Right lobe of liver (tissue), 6 donors: Measurements from ENCODE around the gene CRAMP1. TPM values are rescaled to one million over a fixed set of nuclear protein-coding genes. Genes with fewer than 3 reads are reported as not detected.

ENCODE experiments used
- ATAC-seq, 4 donors: fragments of 200-7000 bp; cut with Tn5 transposase; one replicate each; pipeline ENCODE4 v1.9.1; 2020; ENCODE audit warnings: mild to moderate bottlenecking in 4 of 4, moderate library complexity in 4 of 4
- DNase-seq, 3 donors: peaks; one replicate each; pipeline ENCODE4 v3.0.0-alpha.2; 2020
- H3K27ac ChIP-seq, 3 donors: fragments of 200-600 bp; one replicate each; pipeline ENCODE4 v1.8.0; 2022
- H3K27me3 ChIP-seq, 2 donors: fragments of 200-600 bp; one replicate each; pipeline ENCODE4 v1.8.0; 2022
- H3K36me3 ChIP-seq, 4 donors: fragments of 200-600 bp; sonication (generic) in 1 of 4; one replicate each; pipeline versions ENCODE4 v1.5.1 to v1.8.0; 2017 to 2022; ENCODE audit warnings: control low read depth in 1 of 4
- H3K4me1 ChIP-seq, 4 donors: fragments of 200-600 bp; sonication (generic) in 1 of 4; one replicate each; pipeline versions ENCODE4 v1.5.1 to v1.8.0; 2017 to 2022; ENCODE audit warnings: control low read depth in 1 of 4
- H3K4me3 ChIP-seq, 3 donors: fragments of 200-600 bp; one replicate each; pipeline ENCODE4 v1.8.0; 2022
- H3K9me3 ChIP-seq, 4 donors: fragments of 200-600 bp; sonication (generic) in 1 of 4; one replicate each; pipeline versions ENCODE4 v1.5.1 to v1.8.0; 2017 to 2022; ENCODE audit warnings: control low read depth in 1 of 4
- POLR2A ChIP-seq: fragments of 450-650 bp; IDR thresholded peaks from one replicate; pipeline ENCODE4 v1.6.1; 2017; ENCODE audit warnings: antibody characterized with exemption, mild to moderate bottlenecking
- WGBS: methylation state at CpG from one replicate; pipeline ENCODE4 v1.1.6; 2018; ENCODE audit warnings: low coverage, low lambda C conversion rate; ENCODE audit not compliant: insufficient coverage; ENCODE audit errors: missing lambda C conversion rate; 5-methylcytosine and 5-hydroxymethylcytosine counted together
- intact Hi-C, 2 donors: fragments of 100-400 bp; cut with DNase I; formaldehyde crosslinking; loops; one replicate each; pipeline versions ENCODE4 v1.11.2 to v1.14.1; 2022
- total RNA-seq, 6 experiments: library from RNA; depleted of rRNA in 2 of 6; stranded (reverse); fragments of >200 nt in 2 of 6; fragmentation: NEBNext Ultra II Directional in 3 of 6; extraction: Animal tissue kit (Norgen Biotek cat#: 25700) in 3 of 6; gene quantifications; one replicate each; pipeline versions ENCODE4 v1.1.0 to v1.2.4, GENCODE V29; 2016 to 2023
- TF ChIP-seq, protein P1 (sequence below), 4 donors: fragments of 200-600 bp in 3 of 4; fragments of 450-650 bp in 1 of 4; IDR thresholded peaks; one replicate each; pipeline versions ENCODE4 v1.5.1 to v1.8.0; 2016 to 2022; ENCODE audit warnings: antibody characterized with exemption in 4 of 4, mild to moderate bottlenecking in 2 of 4
- donor health status: DM: no; HTN: yes; CAD: no.
- donor health status: DM: no; HTN: no; CAD: no.
- donor health status: DM: no; HTN: no; CAD: no.
- donor health status: DM: no; HTN: yes; CAD: no.
- donor health status: DM: no; HTN: yes; CAD: no.

CRAMP1 gene
- total RNA-seq, 6 experiments from 2014 or later, result 2.9 to 8.4 (median 5.8) TPM

GRCh38 chr16:1687427-1688316, 75.5 kb downstream of the CRAMP1 start:
- TF ChIP-seq, protein P1, sequence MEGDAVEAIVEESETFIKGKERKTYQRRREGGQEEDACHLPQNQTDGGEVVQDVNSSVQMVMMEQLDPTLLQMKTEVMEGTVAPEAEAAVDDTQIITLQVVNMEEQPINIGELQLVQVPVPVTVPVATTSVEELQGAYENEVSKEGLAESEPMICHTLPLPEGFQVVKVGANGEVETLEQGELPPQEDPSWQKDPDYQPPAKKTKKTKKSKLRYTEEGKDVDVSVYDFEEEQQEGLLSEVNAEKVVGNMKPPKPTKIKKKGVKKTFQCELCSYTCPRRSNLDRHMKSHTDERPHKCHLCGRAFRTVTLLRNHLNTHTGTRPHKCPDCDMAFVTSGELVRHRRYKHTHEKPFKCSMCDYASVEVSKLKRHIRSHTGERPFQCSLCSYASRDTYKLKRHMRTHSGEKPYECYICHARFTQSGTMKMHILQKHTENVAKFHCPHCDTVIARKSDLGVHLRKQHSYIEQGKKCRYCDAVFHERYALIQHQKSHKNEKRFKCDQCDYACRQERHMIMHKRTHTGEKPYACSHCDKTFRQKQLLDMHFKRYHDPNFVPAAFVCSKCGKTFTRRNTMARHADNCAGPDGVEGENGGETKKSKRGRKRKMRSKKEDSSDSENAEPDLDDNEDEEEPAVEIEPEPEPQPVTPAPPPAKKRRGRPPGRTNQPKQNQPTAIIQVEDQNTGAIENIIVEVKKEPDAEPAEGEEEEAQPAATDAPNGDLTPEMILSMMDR (IDR thresholded peaks at IDR 0.05), result no peak
- no peak for TF ChIP-seq POLR2A
- Histone ChIP-seq H3K4me1 (peaks cover 0 to 16% (median 0%) of the 10 kb centered on the region in 4 donors), H3K27me3 (no peaks in the 10 kb centered on the region), H3K36me3 (peaks cover 0 to 41% (median 8%) of the 10 kb centered on the region in 4 donors), H3K9me3 (no peaks in the 10 kb centered on the region), H3K4me3 (no peak overlapping the region), H3K27ac (peak overlapping the region; percentile 31 to 58 (median 54))
- intact Hi-C loops, result no loop called here
- DNase-seq, result no peak
- ATAC-seq, result no peak
- 79% methylated on average over 16 of the region's 17 CpGs for WGBS

DNA sequence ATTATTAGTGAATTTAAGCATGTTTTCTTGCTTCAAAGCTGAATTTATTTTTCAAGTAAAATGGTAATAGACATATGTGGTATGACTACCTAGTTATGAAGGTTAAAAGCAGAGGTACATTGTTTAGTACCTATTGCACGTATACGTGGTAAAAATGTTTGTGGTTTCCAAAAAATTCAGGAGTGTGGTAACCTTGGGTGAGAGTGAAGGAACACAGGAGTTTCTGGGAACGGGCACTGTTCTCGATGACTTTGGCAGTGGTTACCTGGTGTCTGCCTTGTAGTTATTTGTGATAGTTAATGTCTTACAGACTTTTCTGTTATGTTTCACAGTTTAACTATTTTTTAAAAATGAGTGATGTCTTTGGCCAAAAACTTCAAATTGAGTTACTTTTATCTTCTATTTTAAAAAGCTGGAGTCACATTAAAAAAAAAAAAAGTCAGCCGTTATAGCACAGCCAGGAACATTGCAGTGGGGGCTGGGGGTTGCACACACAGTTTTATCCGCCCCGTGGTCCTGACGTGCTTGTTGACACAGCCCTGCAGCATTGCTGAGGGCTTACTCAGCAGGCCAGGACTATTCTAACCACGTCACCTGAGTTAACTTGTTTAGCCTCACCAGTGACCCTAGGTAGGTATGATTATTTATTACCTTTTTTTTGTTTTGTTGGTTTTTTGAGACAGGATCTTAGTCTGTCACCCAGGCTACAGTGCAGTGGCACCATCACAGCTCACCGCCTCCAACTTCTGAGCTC, 76.8 kb downstream of the CRAMP1 start:
- peak in 1 of 3 donors; percentile 80 for DNase-seq
- 34% methylated on average over 10 of the region's 10 CpGs for WGBS
- H3K36me3 ChIP-seq, result peaks cover 0 to 47% (median 11%) of the 10 kb centered on the region in 4 donors
- peak; percentile 79 to 91 (median 90) for ATAC-seq
- TF ChIP-seq, protein P1 (IDR thresholded peaks at IDR 0.05), result no peak
- no peak for TF ChIP-seq POLR2A
- no peaks in the 10 kb centered on the region for H3K27me3 ChIP-seq
- H3K27ac ChIP-seq, result peak overlapping the region; percentile 54 to 66 (median 58)
- H3K4me1 ChIP-seq, result peaks cover 0 to 16% (median 0%) of the 10 kb centered on the region in 4 donors
- H3K9me3 ChIP-seq, result no peaks in the 10 kb centered on the region
- no peak overlapping the region for H3K4me3 ChIP-seq
- intact Hi-C loops, result no loop called here

- no peak overlapping the region for H3K4me3 ChIP-seq
- H3K4me1 ChIP-seq, result peaks cover 0 to 16% (median 0%) of the 10 kb centered on the region in 4 donors
- intact Hi-C loops, result no loop called here
- peaks cover 0 to 51% (median 11%) of the 10 kb centered on the region in 4 donors for H3K36me3 ChIP-seq
- peak overlapping the region; percentile 54 to 66 (median 58) for H3K27ac ChIP-seq
- no peaks in the 10 kb centered on the region for H3K27me3 ChIP-seq
- ATAC-seq, result peak in 1 of 4 donors; percentile 3
- DNase-seq, result no peak
- WGBS, result 88% methylated on average over 6 of the region's 13 CpGs
- no peaks in the 10 kb centered on the region for H3K9me3 ChIP-seq
- TF ChIP-seq POLR2A, result no peak
- TF ChIP-seq, protein P1 (IDR thresholded peaks at IDR 0.05), result no peak
These were observed 77.7 kb downstream of the CRAMP1 start for GRCh38 chr16:1689853-1690252.

DNA sequence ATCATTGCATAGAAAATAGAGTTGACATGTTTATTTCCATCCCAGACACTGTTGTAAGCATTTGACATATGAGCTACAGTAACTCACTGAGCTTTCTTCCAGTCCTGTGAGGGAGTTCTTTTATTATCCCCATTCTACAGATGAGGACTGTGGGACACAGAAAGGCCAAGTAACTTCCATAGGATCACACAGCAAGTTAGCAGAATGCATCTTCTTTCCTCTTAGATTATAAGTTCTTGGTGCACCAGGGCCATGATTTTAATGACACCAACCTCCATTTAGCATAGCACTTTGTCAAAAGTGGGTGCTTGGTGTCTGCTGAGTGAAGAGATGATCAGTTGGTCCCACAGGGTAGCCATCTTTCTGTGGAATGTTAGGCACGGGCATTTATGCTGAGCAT, 78.7 kb downstream of the CRAMP1 start:
- no peak for DNase-seq
- H3K4me1 ChIP-seq, result peaks cover 0 to 16% (median 0%) of the 10 kb centered on the region in 4 donors
- H3K4me3 ChIP-seq, result no peak overlapping the region
- peaks cover 0 to 45% (median 8%) of the 10 kb centered on the region in 4 donors for H3K36me3 ChIP-seq
- no peak overlapping the region for H3K27ac ChIP-seq
- no peaks in the 10 kb centered on the region for H3K9me3 ChIP-seq
- TF ChIP-seq, protein P1 (IDR thresholded peaks at IDR 0.05), result no peak
- TF ChIP-seq POLR2A, result no peak
- intact Hi-C loops, result no loop called here
- ATAC-seq, result no peak
- H3K27me3 ChIP-seq, result no peaks in the 10 kb centered on the region
- WGBS, result 100% methylated on average over 1 of the region's 1 CpG
